HG03457 (cell line): ENCODE data around the gene SLC22A15.
"Not testable (repeated sequence)": the region's sequence is repeated elsewhere in the genome, so short reads cannot be mapped to it uniquely, and the experiment has no call there.

Experiments used
- ATAC-seq: cut with Tn5 transposase; IDR thresholded peaks from one replicate; pipeline ENCODE4 v1.9.1; 2021; ENCODE audit warnings: moderate number of reproducible peaks; ENCODE audit not compliant: unreplicated experiment

Gene SLC22A15

GRCh38 chr1:116031302-116031835 is 55.1 kb downstream of the SLC22A15 start:
- no peak for ATAC-seq

GRCh38 chr1:116033322-116033721 is 57.0 kb downstream of the SLC22A15 start:
- no peak for ATAC-seq

GRCh38 chr1:116036255-116036654 is 59.9 kb downstream of the SLC22A15 start:
- ATAC-seq = no peak

GRCh38 chr1:116038679-116039078 is 62.4 kb downstream of the SLC22A15 start:
- no peak for ATAC-seq

- no peak for ATAC-seq
These were observed 67.8 kb downstream of the SLC22A15 start for GRCh38 chr1:116044071-116044470.

GRCh38 chr1:116046933-116047332 is 70.6 kb downstream of the SLC22A15 start:
- ATAC-seq = not testable (repeated sequence)

- not testable (repeated sequence) for ATAC-seq
These were observed 75.6 kb downstream of the SLC22A15 start for GRCh38 chr1:116051896-116052295.

GRCh38 chr1:116062201-116062600 is 85.9 kb downstream of the SLC22A15 start:
- no peak for ATAC-seq

- ATAC-seq = no peak
These were observed 88.3 kb downstream of the SLC22A15 start for GRCh38 chr1:116064616-116065015.

- no peak for ATAC-seq
These were observed 90.7 kb downstream of the SLC22A15 start for GRCh38 chr1:116066868-116067565.

GRCh38 chr1:116067566-116067890 is 91.2 kb downstream of the SLC22A15 start:
- ATAC-seq = no peak

- ATAC-seq = no peak
These were observed 99.3 kb downstream of the SLC22A15 start for GRCh38 chr1:116075575-116075974.

GRCh38 chr1:116075990-116076389 is 99.7 kb downstream of the SLC22A15 start:
- ATAC-seq = no peak

- no peak for ATAC-seq
These were observed 100.5 kb downstream of the SLC22A15 start for GRCh38 chr1:116076831-116077230.

GRCh38 chr1:116078699-116079223 is 102.4 kb downstream of the SLC22A15 start:
- ATAC-seq = no peak

GRCh38 chr1:116087628-116088027 is 111.3 kb downstream of the SLC22A15 start:
- ATAC-seq = no peak

- ATAC-seq = no peak
These were observed 113.6 kb downstream of the SLC22A15 start for GRCh38 chr1:116089870-116090269.

GRCh38 chr1:116091083-116091482 is 114.8 kb downstream of the SLC22A15 start:
- no peak for ATAC-seq

GRCh38 chr1:116092752-116093489 is 116.6 kb downstream of the SLC22A15 start:
- ATAC-seq = no peak

GRCh38 chr1:116095027-116095426 is 118.7 kb downstream of the SLC22A15 start:
- ATAC-seq = no peak

GRCh38 chr1:116096013-116096618 is 119.8 kb downstream of the SLC22A15 start:
- ATAC-seq = no peak

GRCh38 chr1:116097626-116098025 is 121.3 kb downstream of the SLC22A15 start:
- no peak for ATAC-seq
